IgD-negative memory B cell (primary cell): ENCODE data around the gene METTL22. TPM values are rescaled to one million over a fixed set of nuclear protein-coding genes. Genes with fewer than 3 reads are reported as not detected.
A peak's percentile ranks its signal among the peaks of the same experiment; 100 is the strongest.

Experiments
- H3K27ac Mint-ChIP-seq, 3 donors: one replicate each; pipeline ENCODE4 v1.8.0; 2020 to 2022; ENCODE audit warnings: mild to moderate bottlenecking in 3 of 3, mixed read lengths in 3 of 3, moderate library complexity in 1 of 3
- H3K27me3 Mint-ChIP-seq: one replicate; pipeline ENCODE4 v1.8.0; 2021; ENCODE audit warnings: mixed read lengths
- H3K36me3 Mint-ChIP-seq: one replicate; pipeline ENCODE4 v1.8.0; 2020; ENCODE audit warnings: mild to moderate bottlenecking, mixed read lengths
- H3K4me1 Mint-ChIP-seq, 3 donors: one replicate each; pipeline ENCODE4 v1.8.0; 2020 to 2022; ENCODE audit warnings: mixed read lengths in 3 of 3, mild to moderate bottlenecking in 1 of 3
- H3K4me3 Mint-ChIP-seq, 4 donors: one replicate each; pipeline ENCODE4 v1.8.0; 2020 to 2022; ENCODE audit warnings: mild to moderate bottlenecking in 4 of 4, mixed read lengths in 4 of 4, moderate library complexity in 3 of 4
- H3K9me3 Mint-ChIP-seq, 3 donors: one replicate each; pipeline ENCODE4 v1.8.0; 2020 to 2021; ENCODE audit warnings: mixed read lengths in 3 of 3, mild to moderate bottlenecking in 1 of 3
- polyA plus RNA-seq: library from polyadenylated mRNA; unstranded; fragments of 300-500 nt; fragmentation: Illumina TruSeq; gene quantifications from one replicate; pipeline ENCODE4 v1.2.3, GENCODE V29; 2021

The METTL22 gene
- polyA plus RNA-seq, 1 donor from 2014 or later, result 17.5 TPM

GRCh38 chr16:8588682-8589056 is 32.8 kb upstream of the METTL22 start:
- Mint-ChIP-seq H3K27me3 (peaks cover 29% of the 10 kb centered on the region), H3K4me3 (peak overlapping the region in 1 of 4 donors; percentile 10), H3K27ac (no peak overlapping the region), H3K4me1 (peaks cover 0 to 5% (median 0%) of the 10 kb centered on the region in 3 donors), H3K9me3 (peaks cover 0 to 4% (median 0%) of the 10 kb centered on the region in 3 donors), H3K36me3 (no peaks in the 10 kb centered on the region)

GRCh38 chr16:8589057-8589899 is 32.2 kb upstream of the METTL22 start:
- peak overlapping the region in 1 of 4 donors; percentile 10 for H3K4me3 Mint-ChIP-seq
- peaks cover 0 to 4% (median 0%) of the 10 kb centered on the region in 3 donors for H3K9me3 Mint-ChIP-seq
- H3K4me1 Mint-ChIP-seq, result peaks cover 0 to 5% (median 0%) of the 10 kb centered on the region in 3 donors
- H3K27ac Mint-ChIP-seq, result no peak overlapping the region
- peaks cover 26% of the 10 kb centered on the region for H3K27me3 Mint-ChIP-seq
- no peaks in the 10 kb centered on the region for H3K36me3 Mint-ChIP-seq

GRCh38 chr16:8589900-8590688 is 31.4 kb upstream of the METTL22 start, which contains the start of gene TMEM114:
Gene TMEM114 (minus strand): TSS chr16:8590511. CDS start chr16:8589838, 673 bp downstream.
- peaks cover 0 to 4% (median 0%) of the 10 kb centered on the region in 3 donors for H3K9me3 Mint-ChIP-seq
- no peak within 1 kb of the TSS for H3K27ac Mint-ChIP-seq
- H3K4me3 Mint-ChIP-seq, result no peak within 1 kb of the TSS
- peaks cover 26% of the 10 kb centered on the region for H3K27me3 Mint-ChIP-seq
- no peaks in the 10 kb centered on the region for H3K36me3 Mint-ChIP-seq
- H3K4me1 Mint-ChIP-seq, result peaks cover 0 to 5% (median 0%) of the 10 kb centered on the region in 3 donors

GRCh38 chr16:8590811-8591210 is 30.7 kb upstream of the METTL22 start:
- peaks cover 2% of the 10 kb centered on the region for H3K36me3 Mint-ChIP-seq
- peaks cover 0 to 5% (median 0%) of the 10 kb centered on the region in 3 donors for H3K4me1 Mint-ChIP-seq
- H3K9me3 Mint-ChIP-seq, result peaks cover 0 to 4% (median 0%) of the 10 kb centered on the region in 3 donors
- no peak overlapping the region for H3K4me3 Mint-ChIP-seq
- no peak overlapping the region for H3K27ac Mint-ChIP-seq
- H3K27me3 Mint-ChIP-seq, result peaks cover 24% of the 10 kb centered on the region

GRCh38 chr16:8591451-8591850 is 30.0 kb upstream of the METTL22 start:
- Mint-ChIP-seq H3K36me3 (peaks cover 2% of the 10 kb centered on the region), H3K27ac (no peak overlapping the region), H3K4me3 (no peak overlapping the region), H3K9me3 (peaks cover 0 to 7% (median 0%) of the 10 kb centered on the region in 3 donors), H3K4me1 (peaks cover 0 to 5% (median 1%) of the 10 kb centered on the region in 3 donors), H3K27me3 (peaks cover 24% of the 10 kb centered on the region)

GRCh38 chr16:8594149-8594666 is 27.3 kb upstream of the METTL22 start:
- Mint-ChIP-seq H3K36me3 (peaks cover 2% of the 10 kb centered on the region), H3K27me3 (peaks cover 7% of the 10 kb centered on the region), H3K9me3 (peaks cover 3 to 5% (median 5%) of the 10 kb centered on the region in 3 donors), H3K4me3 (no peak overlapping the region), H3K27ac (no peak overlapping the region), H3K4me1 (peaks cover 0 to 1% (median 0%) of the 10 kb centered on the region in 3 donors)

GRCh38 chr16:8595783-8596182 is 25.7 kb upstream of the METTL22 start:
- Mint-ChIP-seq H3K36me3 (peaks cover 2% of the 10 kb centered on the region), H3K4me1 (peaks cover 0 to 1% (median 0%) of the 10 kb centered on the region in 3 donors), H3K27ac (no peak overlapping the region), H3K9me3 (peaks cover 3 to 5% (median 5%) of the 10 kb centered on the region in 3 donors), H3K4me3 (no peak overlapping the region), H3K27me3 (no peaks in the 10 kb centered on the region)

GRCh38 chr16:8596581-8596980 is 24.9 kb upstream of the METTL22 start:
- H3K4me3 Mint-ChIP-seq, result no peak overlapping the region
- peaks cover 3 to 5% (median 5%) of the 10 kb centered on the region in 3 donors for H3K9me3 Mint-ChIP-seq
- peaks cover 0 to 1% (median 0%) of the 10 kb centered on the region in 3 donors for H3K4me1 Mint-ChIP-seq
- H3K27ac Mint-ChIP-seq, result no peak overlapping the region
- peaks cover 2% of the 10 kb centered on the region for H3K36me3 Mint-ChIP-seq
- peaks cover 4% of the 10 kb centered on the region for H3K27me3 Mint-ChIP-seq

GRCh38 chr16:8600144-8600775 is 21.2 kb upstream of the METTL22 start:
- H3K4me3 Mint-ChIP-seq, result no peak overlapping the region
- peaks cover 4% of the 10 kb centered on the region for H3K27me3 Mint-ChIP-seq
- no peak overlapping the region for H3K27ac Mint-ChIP-seq
- peaks cover 0 to 1% (median 0%) of the 10 kb centered on the region in 3 donors for H3K4me1 Mint-ChIP-seq
- H3K36me3 Mint-ChIP-seq, result peaks cover 2% of the 10 kb centered on the region
- H3K9me3 Mint-ChIP-seq, result peaks cover 3 to 10% (median 5%) of the 10 kb centered on the region in 3 donors

GRCh38 chr16:8605554-8605953 is 15.9 kb upstream of the METTL22 start:
- Mint-ChIP-seq H3K9me3 (peaks cover 0 to 9% (median 0%) of the 10 kb centered on the region in 3 donors), H3K4me1 (no peaks in the 10 kb centered on the region), H3K27ac (no peak overlapping the region), H3K4me3 (no peak overlapping the region), H3K36me3 (no peaks in the 10 kb centered on the region), H3K27me3 (peaks cover 7% of the 10 kb centered on the region)

- H3K36me3 Mint-ChIP-seq, result no peaks in the 10 kb centered on the region
- H3K9me3 Mint-ChIP-seq, result peaks cover 0 to 4% (median 0%) of the 10 kb centered on the region in 3 donors
- H3K4me3 Mint-ChIP-seq, result no peak overlapping the region
- peaks cover 7% of the 10 kb centered on the region for H3K27me3 Mint-ChIP-seq
- H3K4me1 Mint-ChIP-seq, result no peaks in the 10 kb centered on the region
- H3K27ac Mint-ChIP-seq, result no peak overlapping the region
These were observed 14.3 kb upstream of the METTL22 start for GRCh38 chr16:8607214-8607613.

- Mint-ChIP-seq H3K27ac (no peak overlapping the region), H3K4me1 (peaks cover 0 to 3% (median 2%) of the 10 kb centered on the region in 3 donors), H3K9me3 (peaks cover 0 to 1% (median under 1%) of the 10 kb centered on the region in 3 donors), H3K36me3 (no peaks in the 10 kb centered on the region), H3K27me3 (peaks cover 10% of the 10 kb centered on the region), H3K4me3 (no peak overlapping the region)
These were observed 10.4 kb upstream of the METTL22 start for GRCh38 chr16:8611122-8611521.

GRCh38 chr16:8611886-8612600 is 9.5 kb upstream of the METTL22 start:
- H3K36me3 Mint-ChIP-seq, result no peaks in the 10 kb centered on the region
- H3K4me3 Mint-ChIP-seq, result no peak overlapping the region
- H3K27ac Mint-ChIP-seq, result no peak overlapping the region
- H3K4me1 Mint-ChIP-seq, result peaks cover 0 to 3% (median 2%) of the 10 kb centered on the region in 3 donors
- H3K27me3 Mint-ChIP-seq, result peaks cover 12% of the 10 kb centered on the region
- H3K9me3 Mint-ChIP-seq, result peaks cover 0 to 1% (median 0%) of the 10 kb centered on the region in 3 donors
